Neural cell (in vitro differentiated cells): Measurements from ENCODE around the gene TMPRSS2. TPM values are rescaled to one million over a fixed set of nuclear protein-coding genes. Genes with fewer than 3 reads are reported as not detected.

Source experiments
- H2AFZ ChIP-seq: fragments of 200-600, 300-800 bp; sonication (generic), shearing (Covaris generic); 2 replicates; pipeline ENCODE4 v1.6.0; 2014; ENCODE audit warnings: low read depth, mild to moderate bottlenecking, antibody characterized with exemption, low read length, moderate library complexity
- H3F3A ChIP-seq: fragments of 200-600 bp; shearing (Covaris generic); 2 replicates; pipeline ENCODE4 v1.6.1; 2016; ENCODE audit warnings: mild to moderate bottlenecking, moderate library complexity, mixed read lengths, antibody characterized with exemption, low read length; ENCODE audit not compliant: insufficient read depth, poor library complexity, severe bottlenecking
- H3K27ac ChIP-seq: fragments of 200-600, 300-800 bp; sonication (generic), shearing (Covaris generic); 2 replicates; pipeline ENCODE4 v1.5.1; 2014; ENCODE audit warnings: mild to moderate bottlenecking, low read length, moderate library complexity
- H3K27me3 ChIP-seq: fragments of 300-800, 200-600 bp; sonication (generic), shearing (Covaris generic); 2 replicates; pipeline ENCODE4 v1.6.0; 2014; ENCODE audit warnings: mild to moderate bottlenecking, low read depth, low read length, moderate library complexity; ENCODE audit not compliant: insufficient read depth
- H3K36me3 ChIP-seq: fragments of 300-800, 200-600 bp; sonication (generic), shearing (Covaris generic); 2 replicates; pipeline ENCODE4 v1.5.1; 2014; ENCODE audit warnings: mild to moderate bottlenecking, antibody characterized with exemption, low read length, moderate library complexity; ENCODE audit not compliant: insufficient read depth
- H3K4me2 ChIP-seq: fragments of 300-800, 200-600 bp; sonication (generic), shearing (Covaris generic); 2 replicates; pipeline ENCODE4 v1.6.0; 2014; ENCODE audit warnings: mild to moderate bottlenecking, low read length
- H3K4me3 ChIP-seq: fragments of 300-800, 200-600 bp; sonication (generic), shearing (Covaris generic); 2 replicates; pipeline ENCODE4 v1.5.1; 2014; ENCODE audit warnings: mild to moderate bottlenecking, low read length, moderate library complexity
- H3K79me2 ChIP-seq: fragments of 200-600 bp; shearing (Covaris generic); replicated peaks from 2 replicates; pipeline ENCODE4 v1.6.0; 2014; ENCODE audit warnings: mild to moderate bottlenecking, low read length, moderate library complexity; ENCODE audit not compliant: insufficient read depth
- H3K9ac ChIP-seq: fragments of 300-800, 200-600 bp; sonication (generic), shearing (Covaris generic); 2 replicates; pipeline ENCODE4 v1.6.1; 2016; ENCODE audit warnings: mild to moderate bottlenecking, low read length, mixed read lengths
- H3K9me2 ChIP-seq: fragments of 200-600 bp; shearing (Covaris generic); 2 replicates; pipeline ENCODE4 v1.6.1; 2016; ENCODE audit warnings: mild to moderate bottlenecking, low read length, mixed read lengths; ENCODE audit not compliant: insufficient read depth
- H3K9me3 ChIP-seq: fragments of 200-600, 300-800 bp; sonication (generic), shearing (Covaris generic); 2 replicates; pipeline ENCODE4 v1.6.1; 2016; ENCODE audit warnings: mild to moderate bottlenecking, mixed run types, low read length, moderate library complexity, mixed read lengths
- H4K20me1 ChIP-seq: fragments of 200-600 bp; shearing (Covaris generic); 2 replicates; pipeline ENCODE4 v1.6.1; 2016; ENCODE audit warnings: mild to moderate bottlenecking, mixed run types; ENCODE audit not compliant: insufficient read depth
- EP300 ChIP-seq: fragments of 450-650 bp; conservative IDR thresholded peaks from 2 replicates; pipeline ENCODE4 v1.6.1; 2014; ENCODE audit warnings: antibody characterized with exemption, mild to moderate bottlenecking, moderate library complexity; ENCODE audit not compliant: poor library complexity, severe bottlenecking
- EZH2 ChIP-seq: fragments of 200-600, 300-800 bp; shearing (Covaris generic), sonication (generic); IDR thresholded peaks from 2 replicates; pipeline ENCODE4 v1.6.1; 2014; ENCODE audit warnings: antibody characterized with exemption, low read length, borderline replicate concordance, mild to moderate bottlenecking; ENCODE audit not compliant: insufficient read depth, poor library complexity, severe bottlenecking
- MXI1 ChIP-seq: fragments of 450-650 bp; conservative IDR thresholded peaks from 2 replicates; pipeline ENCODE4 v1.6.1; 2014; ENCODE audit warnings: antibody characterized with exemption, mild to moderate bottlenecking; ENCODE audit not compliant: poor library complexity, severe bottlenecking
- POLR2AphosphoS5 ChIP-seq: IDR thresholded peaks from 2 replicates; pipeline ENCODE4 v1.6.1; 2012
- RAD21 ChIP-seq: fragments of 450-650 bp; conservative IDR thresholded peaks from 2 replicates; pipeline ENCODE4 v1.6.1; 2014; ENCODE audit warnings: antibody characterized with exemption, mild to moderate bottlenecking, moderate library complexity
- SMC3 ChIP-seq: fragments of 450-650 bp; conservative IDR thresholded peaks from 2 replicates; pipeline ENCODE4 v1.6.1; 2014; ENCODE audit warnings: antibody characterized with exemption, mild to moderate bottlenecking, moderate library complexity; ENCODE audit not compliant: poor library complexity
- TAF1 ChIP-seq: IDR thresholded peaks from 2 replicates; pipeline ENCODE4 v1.6.1; 2012; ENCODE audit warnings: low read depth
- polyA plus RNA-seq: library from polyadenylated mRNA; depleted of rRNA; stranded (reverse); fragments of >200 nt; gene quantifications from 2 replicates; pipeline ENCODE4 v1.2.3, GENCODE V29; 2014
- TF ChIP-seq, protein P1 (sequence below): fragments of 450-650 bp; IDR thresholded peaks from 2 replicates; pipeline ENCODE4 v1.5.1; 2014; ENCODE audit warnings: antibody characterized with exemption, mild to moderate bottlenecking, moderate library complexity; ENCODE audit not compliant: poor library complexity, severe bottlenecking
- TF ChIP-seq, protein P2 (sequence below): IDR thresholded peaks from 2 replicates; pipeline ENCODE4 v1.6.1; 2012; ENCODE audit warnings: borderline replicate concordance

Gene TMPRSS2
- polyA plus RNA-seq, 1 donor from 2014 or later: not detected

DNA sequence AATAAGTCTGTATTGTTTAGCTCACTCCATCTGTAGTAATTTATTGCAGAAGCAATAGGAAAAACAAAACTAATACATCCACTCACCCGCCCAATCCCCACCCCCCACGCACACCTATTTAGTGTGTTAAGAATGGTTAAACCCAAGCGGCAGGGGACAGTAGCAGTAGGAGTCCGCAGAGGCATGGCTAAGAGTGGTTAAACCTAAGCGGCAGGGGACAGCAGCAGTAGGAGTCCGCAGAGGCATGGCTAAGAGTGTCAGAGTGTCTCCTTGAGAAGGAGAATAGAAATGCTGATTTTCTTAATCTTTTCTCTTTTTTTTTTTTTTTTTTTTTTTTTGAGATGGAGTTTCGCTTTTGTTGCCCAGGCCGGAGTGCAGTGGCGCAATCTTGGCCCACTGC is 34.8 kb upstream of the TMPRSS2 start:
- Histone ChIP-seq H3F3A (no peaks in the 10 kb centered on the region), H3K4me2 (no peak overlapping the region), H3K27me3 (no peaks in the 10 kb centered on the region), H3K9ac (no peak overlapping the region), H3K27ac (no peak overlapping the region), H3K36me3 (no peaks in the 10 kb centered on the region), H4K20me1 (no peaks in the 10 kb centered on the region), H3K9me3 (no peaks in the 10 kb centered on the region), H3K9me2 (no peaks in the 10 kb centered on the region), H3K79me2 (no peaks in the 10 kb centered on the region), H2AFZ (no peak overlapping the region), H3K4me3 (no peak overlapping the region)
- TF ChIP-seq, protein P1, sequence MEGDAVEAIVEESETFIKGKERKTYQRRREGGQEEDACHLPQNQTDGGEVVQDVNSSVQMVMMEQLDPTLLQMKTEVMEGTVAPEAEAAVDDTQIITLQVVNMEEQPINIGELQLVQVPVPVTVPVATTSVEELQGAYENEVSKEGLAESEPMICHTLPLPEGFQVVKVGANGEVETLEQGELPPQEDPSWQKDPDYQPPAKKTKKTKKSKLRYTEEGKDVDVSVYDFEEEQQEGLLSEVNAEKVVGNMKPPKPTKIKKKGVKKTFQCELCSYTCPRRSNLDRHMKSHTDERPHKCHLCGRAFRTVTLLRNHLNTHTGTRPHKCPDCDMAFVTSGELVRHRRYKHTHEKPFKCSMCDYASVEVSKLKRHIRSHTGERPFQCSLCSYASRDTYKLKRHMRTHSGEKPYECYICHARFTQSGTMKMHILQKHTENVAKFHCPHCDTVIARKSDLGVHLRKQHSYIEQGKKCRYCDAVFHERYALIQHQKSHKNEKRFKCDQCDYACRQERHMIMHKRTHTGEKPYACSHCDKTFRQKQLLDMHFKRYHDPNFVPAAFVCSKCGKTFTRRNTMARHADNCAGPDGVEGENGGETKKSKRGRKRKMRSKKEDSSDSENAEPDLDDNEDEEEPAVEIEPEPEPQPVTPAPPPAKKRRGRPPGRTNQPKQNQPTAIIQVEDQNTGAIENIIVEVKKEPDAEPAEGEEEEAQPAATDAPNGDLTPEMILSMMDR: no peak
- TF ChIP-seq EZH2: no peak
- TF ChIP-seq, protein P2, sequence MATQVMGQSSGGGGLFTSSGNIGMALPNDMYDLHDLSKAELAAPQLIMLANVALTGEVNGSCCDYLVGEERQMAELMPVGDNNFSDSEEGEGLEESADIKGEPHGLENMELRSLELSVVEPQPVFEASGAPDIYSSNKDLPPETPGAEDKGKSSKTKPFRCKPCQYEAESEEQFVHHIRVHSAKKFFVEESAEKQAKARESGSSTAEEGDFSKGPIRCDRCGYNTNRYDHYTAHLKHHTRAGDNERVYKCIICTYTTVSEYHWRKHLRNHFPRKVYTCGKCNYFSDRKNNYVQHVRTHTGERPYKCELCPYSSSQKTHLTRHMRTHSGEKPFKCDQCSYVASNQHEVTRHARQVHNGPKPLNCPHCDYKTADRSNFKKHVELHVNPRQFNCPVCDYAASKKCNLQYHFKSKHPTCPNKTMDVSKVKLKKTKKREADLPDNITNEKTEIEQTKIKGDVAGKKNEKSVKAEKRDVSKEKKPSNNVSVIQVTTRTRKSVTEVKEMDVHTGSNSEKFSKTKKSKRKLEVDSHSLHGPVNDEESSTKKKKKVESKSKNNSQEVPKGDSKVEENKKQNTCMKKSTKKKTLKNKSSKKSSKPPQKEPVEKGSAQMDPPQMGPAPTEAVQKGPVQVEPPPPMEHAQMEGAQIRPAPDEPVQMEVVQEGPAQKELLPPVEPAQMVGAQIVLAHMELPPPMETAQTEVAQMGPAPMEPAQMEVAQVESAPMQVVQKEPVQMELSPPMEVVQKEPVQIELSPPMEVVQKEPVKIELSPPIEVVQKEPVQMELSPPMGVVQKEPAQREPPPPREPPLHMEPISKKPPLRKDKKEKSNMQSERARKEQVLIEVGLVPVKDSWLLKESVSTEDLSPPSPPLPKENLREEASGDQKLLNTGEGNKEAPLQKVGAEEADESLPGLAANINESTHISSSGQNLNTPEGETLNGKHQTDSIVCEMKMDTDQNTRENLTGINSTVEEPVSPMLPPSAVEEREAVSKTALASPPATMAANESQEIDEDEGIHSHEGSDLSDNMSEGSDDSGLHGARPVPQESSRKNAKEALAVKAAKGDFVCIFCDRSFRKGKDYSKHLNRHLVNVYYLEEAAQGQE: no peak
- no peak for TF ChIP-seq EP300
- TF ChIP-seq POLR2AphosphoS5: no peak
- no peak for TF ChIP-seq RAD21
- no peak for TF ChIP-seq SMC3
- TF ChIP-seq TAF1: no peak
- no peak for TF ChIP-seq MXI1

DNA sequence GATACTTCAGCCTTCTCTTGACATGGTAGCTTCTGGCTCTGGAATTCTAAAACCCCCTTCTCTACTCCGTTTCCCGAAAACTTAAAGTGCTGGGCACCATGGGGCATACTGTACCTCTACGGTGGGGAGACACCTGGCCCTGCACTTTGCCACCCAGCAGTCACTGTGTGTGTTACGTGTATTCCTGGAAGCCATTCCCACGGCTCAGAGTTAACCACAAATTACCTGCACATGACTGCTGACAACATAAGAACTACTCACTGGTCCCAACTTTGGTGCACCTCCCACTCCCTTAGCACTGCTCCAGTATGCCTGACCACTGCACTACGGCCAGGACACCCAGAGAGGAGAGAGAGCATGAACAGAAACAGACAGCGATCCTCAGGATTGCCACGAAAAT is 29.4 kb upstream of the TMPRSS2 start:
- H3K9me3 ChIP-seq: no peaks in the 10 kb centered on the region
- no peaks in the 10 kb centered on the region for H4K20me1 ChIP-seq
- TF ChIP-seq TAF1: no peak
- TF ChIP-seq EZH2: no peak
- TF ChIP-seq MXI1: no peak
- TF ChIP-seq RAD21: no peak
- TF ChIP-seq POLR2AphosphoS5: no peak
- TF ChIP-seq, protein P1: no peak
- TF ChIP-seq EP300: no peak
- TF ChIP-seq, protein P2: no peak
- no peak for TF ChIP-seq SMC3
- H3K4me3 ChIP-seq: no peak overlapping the region
- no peak overlapping the region for H2AFZ ChIP-seq
- no peak overlapping the region for H3K27ac ChIP-seq
- H3F3A ChIP-seq: no peaks in the 10 kb centered on the region
- no peaks in the 10 kb centered on the region for H3K36me3 ChIP-seq
- no peaks in the 10 kb centered on the region for H3K9me2 ChIP-seq
- no peak overlapping the region for H3K9ac ChIP-seq
- no peaks in the 10 kb centered on the region for H3K79me2 ChIP-seq
- no peaks in the 10 kb centered on the region for H3K27me3 ChIP-seq
- H3K4me2 ChIP-seq: no peak overlapping the region
